HG02884 (cell line): ENCODE measurements around the gene MAML1.

Source experiments
- ATAC-seq: cut with Tn5 transposase; IDR thresholded peaks from one replicate; pipeline ENCODE4 v1.9.1; 2021; ENCODE audit warnings: mild to moderate bottlenecking, moderate library complexity; ENCODE audit not compliant: unreplicated experiment

Gene MAML1

DNA sequence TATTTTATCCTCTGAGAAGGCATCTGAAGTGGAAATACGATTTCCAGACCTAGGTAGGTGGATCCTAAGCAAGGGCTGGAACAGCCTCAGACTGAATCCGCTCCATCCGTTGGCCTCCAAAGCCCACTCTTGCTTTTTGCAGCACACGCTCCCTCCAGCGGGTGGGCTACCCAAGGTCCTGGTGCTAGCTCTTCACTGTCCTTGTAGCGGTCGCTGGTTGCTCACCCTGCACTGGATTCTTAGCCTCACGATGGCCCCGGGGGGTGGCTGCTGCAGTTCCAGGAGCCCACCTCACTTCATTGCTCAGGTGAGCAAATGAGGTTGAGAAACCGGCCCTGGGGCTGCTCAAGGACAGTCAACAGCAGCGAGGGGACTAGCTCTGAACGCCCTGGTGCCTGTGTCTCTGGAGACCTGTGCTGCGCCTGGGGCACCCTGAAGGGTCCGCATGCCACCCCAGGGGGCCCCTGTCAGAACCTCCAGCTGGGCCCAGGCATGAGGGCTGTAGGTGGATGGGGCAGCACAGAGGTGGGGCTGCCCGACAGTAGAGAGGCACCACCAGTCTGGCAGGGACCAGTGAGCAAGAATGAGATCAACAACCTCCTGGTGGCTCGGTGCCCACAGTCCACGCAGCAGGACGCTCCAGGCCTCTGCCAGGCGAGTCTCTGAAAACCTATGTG is 69.7 kb downstream of the MAML1 start:
- no peak for ATAC-seq

DNA sequence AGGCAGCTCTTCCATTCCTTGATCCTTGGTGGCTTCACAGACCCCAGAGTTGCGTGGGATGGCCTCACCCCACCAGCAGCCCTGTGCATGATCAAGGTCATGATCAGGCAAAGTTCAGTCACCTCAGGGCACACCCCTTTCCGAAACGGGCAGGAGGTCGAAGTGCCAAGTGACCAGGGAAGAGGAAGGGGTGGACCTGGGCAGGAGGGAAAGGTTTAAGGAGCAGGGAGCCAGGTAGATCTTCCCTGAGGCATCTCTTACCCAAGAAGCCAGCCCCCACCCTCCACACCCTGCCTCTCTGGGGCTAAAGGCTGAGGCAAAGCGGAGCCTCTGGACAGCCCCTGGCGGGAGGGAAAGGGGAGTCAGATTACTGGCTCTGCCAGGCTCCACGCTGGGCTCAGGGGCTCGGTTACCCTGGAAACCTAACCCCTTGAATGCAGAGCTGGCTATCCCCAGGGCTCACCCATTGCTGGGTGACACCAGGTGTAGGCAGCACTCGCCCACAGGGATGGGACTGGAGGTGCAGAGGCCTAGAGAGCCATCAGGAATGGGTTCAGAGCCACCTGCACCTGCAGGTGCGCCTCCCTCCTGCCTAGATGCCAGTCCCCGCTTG is 70.4 kb downstream of the MAML1 start:
- no peak for ATAC-seq

DNA sequence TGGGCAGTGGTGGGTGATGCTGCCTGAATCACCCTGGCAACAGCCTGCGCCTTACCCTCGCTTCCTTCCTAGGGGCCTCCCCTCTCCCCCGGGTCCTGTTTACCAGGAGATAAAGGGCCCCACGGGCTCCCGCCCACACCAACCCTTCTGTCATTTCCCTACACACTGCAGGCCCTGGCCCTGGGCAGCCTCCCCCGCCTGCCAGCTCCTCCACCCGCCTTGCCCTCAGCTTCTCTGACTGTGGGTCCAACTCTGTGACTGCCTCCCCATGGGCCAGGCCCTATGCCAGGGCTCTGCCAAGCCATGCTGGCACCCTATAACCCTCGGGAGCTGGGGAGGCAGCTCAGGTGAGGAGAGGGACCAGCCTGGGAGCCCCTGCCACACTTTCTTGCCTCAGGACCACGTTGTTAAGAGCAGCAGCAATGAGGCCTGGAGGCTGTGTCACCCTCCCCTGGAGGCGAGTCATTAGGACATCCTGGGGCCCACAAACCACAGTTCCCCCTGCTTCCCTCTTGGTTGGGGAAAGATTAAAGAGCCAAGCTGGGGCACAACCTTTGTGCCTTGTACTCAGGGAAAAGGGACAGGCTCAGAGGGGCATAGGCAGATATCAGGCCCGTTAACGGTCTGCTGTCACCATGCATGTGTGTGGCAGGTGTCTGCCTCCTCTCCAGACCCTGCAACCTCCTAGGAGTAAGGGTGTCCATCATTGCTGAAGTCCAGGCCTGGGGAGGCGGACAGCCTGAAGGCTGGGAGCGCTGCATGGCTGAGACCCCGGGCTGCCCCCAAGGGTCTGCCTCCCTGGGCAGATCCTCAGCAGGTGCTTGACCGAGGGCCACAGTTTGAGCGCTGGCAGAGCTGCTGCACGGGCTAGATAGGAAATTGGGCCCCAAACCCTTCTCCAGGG is 71.3 kb downstream of the MAML1 start:
- no peak for ATAC-seq

DNA sequence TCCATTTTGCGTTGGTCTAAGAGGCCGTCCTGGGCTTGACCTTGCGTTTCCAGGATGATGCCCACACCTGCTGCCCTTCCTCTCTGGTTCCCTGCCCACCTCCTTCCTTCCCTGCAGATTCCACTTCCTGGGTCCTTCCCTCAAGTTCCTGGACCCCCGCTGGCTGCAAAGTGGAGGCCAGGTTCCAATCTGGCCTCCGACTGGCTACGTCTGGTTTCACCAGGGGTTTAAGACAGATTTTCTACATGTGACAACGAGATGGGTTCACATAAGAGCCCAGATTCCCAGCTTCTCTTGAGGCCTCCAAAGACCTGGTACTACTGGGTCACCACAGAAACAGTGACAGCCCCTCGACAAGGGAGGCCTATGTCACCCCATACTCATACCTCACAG is 71.9 kb downstream of the MAML1 start:
- ATAC-seq = no peak

DNA sequence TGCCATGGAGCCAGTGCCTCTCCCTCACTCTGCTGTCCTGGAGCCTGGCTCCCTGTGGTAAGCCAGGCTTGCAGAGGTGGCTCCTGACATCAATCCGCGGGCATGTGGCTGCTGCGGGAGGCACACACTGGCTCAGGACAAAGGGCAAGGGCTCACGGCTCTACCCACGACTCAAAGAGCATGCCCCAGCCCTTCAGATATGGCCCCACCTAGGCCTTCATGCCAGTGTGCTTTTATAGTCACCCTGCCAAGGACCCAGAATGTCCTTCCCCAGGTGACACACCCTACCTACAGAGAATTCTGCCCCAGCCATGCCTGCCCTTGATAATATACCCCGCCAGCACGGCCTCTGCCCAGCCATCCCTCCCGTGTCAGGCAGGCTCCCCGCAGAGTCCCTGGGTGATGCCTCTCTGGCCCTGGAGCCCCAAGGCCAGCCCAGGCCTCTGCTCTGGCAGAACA is 72.5 kb downstream of the MAML1 start:
- no peak for ATAC-seq

DNA sequence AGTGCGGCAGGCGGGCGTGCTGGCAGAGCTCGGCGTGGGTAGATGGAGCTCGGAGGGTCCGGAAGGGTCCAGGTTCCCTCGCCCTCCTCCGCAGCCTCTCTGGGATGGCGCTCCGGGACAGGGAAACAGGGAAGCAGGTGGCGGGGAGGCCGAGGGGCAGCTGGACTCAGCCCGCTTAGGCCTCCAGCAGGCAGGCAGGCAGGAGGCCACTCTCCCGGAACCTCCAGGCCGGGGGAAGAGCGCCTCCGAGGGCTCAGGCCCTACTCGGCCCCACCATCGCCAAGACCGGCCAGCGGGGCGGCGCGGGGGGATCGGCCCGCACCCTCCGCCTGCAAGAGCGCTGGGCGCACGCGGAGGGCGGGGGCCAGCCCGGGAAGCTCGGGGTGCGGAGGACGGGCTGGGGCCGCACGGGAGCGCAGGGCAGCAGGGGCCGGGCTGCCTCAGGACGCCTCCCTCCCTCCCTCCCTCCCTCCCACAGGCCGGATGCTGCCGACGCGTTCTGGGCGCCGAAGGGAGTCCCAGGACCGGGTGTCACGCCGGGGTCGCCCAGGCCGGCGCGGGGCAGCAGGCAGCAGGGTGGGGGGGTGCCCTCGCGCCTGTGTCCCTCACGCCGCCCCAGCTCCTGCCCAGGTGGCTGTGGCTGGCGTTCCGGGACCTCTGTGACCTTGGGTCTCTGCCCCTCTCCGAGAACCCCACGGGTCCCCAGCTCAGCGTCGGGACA is 73.1 kb downstream of the MAML1 start:
- peak; percentile 8 for ATAC-seq

DNA sequence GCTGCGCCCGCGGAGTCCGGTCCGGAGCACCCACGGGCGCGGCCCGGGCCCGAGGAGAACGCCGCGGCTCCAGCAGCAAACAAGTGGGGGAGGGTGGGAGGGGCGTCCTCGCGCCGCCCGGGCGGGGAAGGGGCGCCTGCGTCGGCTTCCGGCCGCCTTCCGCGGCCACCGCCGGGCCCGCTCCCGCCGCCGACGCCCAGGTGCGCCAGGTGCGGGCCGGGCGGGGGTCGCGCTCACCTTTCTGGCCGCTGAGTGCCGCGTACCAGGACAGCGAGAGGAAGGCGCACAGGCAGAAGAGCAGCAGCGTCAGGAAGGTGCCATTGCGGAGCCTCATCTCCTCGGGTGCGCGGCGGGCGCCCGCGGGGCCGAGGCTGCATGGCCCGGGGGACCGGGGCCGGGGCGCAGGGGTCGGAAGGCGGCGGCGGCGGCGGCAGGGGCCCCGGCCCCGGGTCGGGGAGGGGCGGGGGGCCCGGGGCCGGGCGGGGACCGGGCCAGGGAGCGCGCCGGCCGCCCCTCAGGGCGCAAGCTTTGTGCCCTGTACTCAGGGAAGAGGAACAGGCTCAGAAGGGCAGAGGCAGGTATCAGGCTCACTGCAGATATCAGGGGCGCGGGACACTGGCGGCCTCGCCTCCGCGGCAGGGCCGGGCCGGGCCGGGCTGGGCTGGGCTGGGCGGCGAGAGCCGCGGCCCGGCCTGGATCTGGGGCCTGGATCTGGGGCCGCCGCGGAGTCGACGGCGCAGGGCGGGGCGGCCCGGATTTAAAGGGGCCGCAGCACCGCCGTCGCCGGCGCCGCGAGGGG is 73.8 kb downstream of the MAML1 start, which contains the start of gene MGAT4B:
Gene MGAT4B (minus strand): TSS at position 617 of the 799 bp plus-strand sequence. CDS start 283 bp downstream, at position 334.
- ATAC-seq = peak; percentile 69

DNA sequence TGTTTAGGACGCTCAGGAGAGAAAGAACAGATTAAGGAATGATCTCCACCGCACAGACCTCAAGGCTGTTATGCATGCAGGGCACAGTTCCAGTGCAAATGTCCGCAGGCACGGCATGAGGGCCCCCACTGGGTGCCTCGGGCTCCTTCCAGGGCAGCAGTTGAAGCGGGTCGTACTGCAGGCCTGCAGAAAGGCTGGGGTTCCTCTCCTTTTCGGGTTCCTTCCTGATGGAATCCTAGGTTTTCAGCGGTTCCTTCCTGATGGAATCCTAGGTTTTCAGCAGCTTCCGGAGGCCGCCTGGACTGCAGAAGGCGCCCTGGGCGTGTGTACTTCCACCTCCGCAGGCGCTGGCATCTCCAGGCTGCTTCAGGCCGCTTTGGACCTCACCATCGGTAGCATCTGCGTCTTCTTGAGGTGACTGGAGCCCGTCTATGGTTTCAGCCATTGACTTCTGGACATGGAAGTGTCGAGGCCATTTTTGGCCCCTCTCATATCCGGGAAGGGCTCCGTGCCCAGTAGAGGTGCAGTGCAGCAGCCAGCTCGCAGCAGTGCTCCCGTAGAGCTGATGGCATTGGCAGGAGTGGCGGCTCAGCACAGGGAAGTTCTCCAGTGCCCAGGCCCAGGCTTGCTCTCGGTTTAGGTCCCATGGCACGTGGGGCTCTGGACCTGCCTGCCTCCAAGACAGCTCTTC is 79.7 kb downstream of the MAML1 start:
- ATAC-seq = no peak

DNA sequence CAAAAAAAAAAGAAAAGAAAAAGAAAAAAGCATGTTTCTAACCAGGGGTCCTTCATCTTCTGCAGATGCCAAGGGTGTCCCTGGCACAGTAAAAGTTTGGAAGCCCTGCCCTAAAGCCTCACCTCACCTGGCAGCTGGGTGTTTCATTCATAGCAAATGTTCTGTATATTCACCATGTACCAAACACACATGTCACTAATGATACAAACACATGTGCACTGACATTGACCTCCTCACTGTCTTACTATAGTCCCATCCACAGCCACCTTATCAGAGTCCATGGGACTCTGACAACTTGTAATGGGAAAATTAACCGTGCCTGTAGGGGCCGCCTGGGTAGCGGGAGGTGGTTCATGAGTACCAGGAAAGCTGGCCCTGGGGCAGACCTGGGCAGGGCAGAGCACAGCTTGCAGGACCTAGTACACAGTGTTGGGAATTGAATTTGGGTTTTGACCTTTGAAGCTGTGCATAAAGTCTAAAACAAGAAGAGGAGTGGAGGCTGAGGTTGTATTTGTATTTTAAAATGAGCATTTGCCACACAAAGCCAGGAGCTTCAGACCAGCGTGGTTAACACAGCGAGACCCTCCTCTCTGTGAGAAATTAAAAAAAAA is 80.5 kb downstream of the MAML1 start:
- no peak for ATAC-seq

DNA sequence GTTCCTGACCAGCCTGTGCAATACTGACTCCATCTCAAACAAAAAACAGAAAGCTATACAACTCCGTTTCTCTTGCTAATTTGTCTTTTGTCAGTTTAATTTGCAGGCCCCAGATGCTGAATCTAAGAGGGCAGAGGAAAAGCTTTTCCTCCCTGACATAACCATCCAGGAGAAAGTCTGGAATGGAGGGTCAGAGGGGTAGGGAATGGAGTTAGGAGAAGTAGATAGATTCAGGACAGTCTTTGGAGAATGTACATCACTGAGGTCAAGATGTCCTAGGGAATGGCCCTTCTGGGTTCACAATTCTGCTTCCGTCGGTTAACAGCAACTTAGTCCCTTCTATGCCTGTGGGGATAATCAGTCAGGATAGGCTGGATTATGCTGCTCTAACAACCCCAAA is 81.5 kb downstream of the MAML1 start:
- ATAC-seq = no peak

DNA sequence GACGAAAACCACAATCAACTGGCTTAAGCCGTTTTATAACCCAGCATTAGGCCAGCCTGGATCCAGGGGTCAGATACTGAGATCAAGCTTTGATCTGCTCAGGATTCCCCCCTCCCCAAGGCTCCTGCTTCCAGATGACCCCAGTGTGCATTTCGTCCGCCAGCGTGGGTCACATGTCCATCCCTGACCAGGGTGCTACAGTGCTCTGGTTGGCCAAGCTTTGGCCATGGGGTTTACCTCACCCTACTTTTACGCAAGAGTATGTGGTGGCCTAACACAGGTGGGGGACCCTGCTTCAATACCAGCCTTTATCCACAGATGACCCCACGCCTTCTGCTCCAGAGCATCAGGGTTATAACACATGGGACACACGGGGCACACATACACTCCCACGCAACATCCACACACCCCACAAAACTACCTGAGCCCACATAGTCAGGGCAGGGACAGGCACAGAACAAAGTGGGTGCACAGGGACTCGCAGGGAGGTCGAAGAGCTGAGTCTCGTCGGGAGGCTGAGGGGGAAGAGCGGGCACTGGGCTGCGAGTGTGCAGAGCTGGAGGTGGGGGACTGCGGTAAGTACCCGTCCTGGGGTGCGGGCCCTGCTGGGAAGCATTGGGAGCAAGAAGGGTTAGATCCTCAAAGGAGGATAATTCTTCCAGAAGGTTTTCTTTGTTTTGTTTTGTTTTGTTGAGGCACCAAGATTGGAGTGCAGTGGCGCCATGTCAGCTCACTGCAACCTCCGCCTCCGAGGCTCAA is 83.0 kb downstream of the MAML1 start:
- ATAC-seq = no peak

DNA sequence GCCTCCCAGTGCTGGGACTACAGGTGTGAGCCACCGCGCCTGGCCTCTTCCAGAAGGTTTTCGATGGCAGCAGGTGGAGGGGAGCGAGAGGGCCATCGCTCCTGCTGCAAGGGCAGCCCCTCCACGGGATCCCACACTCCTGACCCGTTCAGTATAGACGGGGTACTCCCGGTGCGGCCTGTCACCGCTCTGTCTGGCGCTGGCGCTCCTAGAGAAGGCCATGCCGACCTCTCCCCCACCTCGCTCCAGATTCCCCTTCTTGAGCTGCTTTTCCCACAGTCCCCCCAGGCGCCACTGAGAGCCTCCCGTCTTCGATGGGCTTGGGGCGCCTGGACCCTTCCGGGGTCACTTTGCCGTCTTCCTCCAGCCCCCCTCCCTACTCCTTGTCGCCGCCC is 83.8 kb downstream of the MAML1 start:
- no peak for ATAC-seq

DNA sequence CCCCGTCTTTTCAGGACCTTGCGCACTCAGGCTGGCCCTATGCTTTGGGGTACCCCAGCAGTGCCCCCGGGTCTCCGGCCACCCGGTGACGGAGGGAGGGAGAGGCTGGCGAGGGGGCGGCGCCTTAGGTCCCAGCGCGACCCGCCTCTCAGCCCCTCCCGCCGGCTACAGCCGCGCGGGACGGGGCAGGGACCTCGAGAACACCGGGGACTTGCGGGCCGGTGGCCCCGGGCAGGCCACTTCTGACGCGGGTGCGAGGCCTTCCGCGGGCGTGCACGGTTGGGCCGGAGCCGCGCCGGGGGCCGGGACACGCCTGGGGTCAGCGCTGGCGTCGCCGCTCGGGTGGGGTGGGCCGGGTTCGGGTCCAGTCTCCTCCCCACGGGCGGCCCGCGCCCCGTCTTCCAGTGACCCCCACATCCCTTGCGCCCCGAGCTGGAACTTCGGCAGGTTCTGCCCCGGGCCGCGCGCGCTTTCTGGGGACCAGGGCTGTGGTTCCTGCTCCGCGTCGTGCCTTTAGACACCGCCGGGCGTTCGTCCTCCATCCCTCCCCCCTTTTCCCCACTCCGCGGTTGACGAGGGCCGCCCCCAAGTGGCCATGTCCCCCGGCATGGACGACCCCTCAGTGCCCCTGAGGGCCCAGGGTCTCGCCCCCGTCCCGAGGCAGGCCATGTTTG is 84.3 kb downstream of the MAML1 start:
- ATAC-seq = no peak

DNA sequence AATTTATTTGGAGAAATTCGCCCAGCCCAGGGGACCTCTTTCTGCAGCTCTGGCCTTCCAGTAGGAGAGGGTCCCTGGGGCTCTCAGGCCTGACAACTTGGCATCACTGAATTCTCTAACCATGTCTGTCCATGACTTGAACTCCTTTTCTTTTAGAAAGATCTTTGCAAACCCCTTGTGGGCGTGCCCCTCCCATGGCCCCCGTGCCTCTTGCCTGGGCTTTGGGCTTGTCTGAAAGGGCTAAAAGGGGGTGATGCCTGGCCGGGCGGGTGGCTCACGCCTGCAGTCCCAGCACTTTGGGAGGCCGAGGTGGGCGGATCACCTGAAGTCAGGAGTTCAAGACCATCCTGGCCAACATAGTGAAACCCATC is 84.8 kb downstream of the MAML1 start:
- ATAC-seq = no peak

DNA sequence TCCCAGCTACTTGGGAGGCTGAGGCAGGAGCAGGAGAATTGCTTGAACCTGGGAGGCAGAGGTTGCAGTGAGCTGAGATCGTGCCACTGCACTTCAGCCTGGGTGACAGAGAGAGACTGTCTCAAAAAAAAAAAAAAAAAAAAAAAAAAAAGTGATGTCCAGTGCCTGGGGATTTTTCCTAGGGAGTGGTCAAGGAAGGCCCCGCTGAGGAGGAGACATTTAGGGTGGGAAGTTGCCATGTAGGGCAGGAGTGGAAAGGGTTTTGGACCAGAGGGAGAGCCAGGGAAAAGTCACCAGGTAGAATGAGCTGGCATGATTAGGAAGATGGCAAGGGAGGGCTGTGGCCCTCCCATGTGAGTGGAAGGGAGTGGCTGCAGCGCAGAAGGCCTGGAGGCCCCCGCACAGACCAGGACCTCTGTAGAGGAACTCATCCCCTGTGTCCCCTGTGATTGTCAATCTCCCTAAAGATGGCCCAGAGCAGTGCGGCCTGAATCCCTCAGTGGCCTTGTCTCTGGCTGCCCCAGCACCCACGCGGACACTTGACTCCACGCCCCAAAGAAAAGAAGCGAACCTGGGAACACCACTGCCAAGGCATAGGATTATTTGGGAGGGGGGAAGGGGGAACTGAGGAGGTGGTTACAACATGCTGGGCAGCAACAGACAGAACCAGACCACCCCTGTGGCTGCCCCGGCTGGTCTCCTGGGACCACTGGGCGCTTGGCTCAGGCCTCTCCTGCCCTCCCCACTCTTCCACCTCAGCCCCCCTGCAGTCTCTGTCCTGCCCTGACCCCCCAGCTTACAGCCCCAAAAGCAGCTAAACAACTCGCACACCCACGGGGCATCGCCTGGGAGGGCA is 85.5 kb downstream of the MAML1 start:
- no peak for ATAC-seq

DNA sequence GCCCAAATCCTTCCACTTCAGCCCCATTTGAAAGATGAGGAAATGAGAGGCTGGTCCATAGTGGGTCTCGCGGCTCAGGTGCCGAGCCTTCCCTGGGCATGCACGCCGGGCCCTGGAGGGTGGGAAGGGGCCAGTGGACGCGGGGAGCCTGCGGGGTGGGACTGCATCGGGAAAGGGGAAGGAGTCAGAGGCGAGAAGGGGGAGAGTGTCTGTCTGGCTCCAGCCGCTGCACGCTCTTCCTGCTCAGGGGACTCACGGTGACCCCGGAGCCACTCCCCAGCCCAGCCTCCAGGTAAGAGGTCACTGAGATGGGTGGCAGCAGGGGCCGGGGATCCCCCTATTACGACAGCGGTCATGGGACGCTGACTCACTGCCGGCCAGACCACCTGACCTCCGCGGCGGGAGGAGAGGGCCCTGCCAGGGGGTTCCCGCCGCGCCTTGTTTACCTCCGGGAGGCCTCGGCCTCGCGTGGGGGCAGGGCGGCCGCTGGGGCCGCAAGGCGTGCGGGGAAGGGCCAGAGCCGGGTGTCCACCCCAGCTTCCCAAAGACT is 86.2 kb downstream of the MAML1 start:
- peak; percentile 54 for ATAC-seq
